HG03575 (cell line): ENCODE results near the gene UTF1.
"Not testable (repeated sequence)": the region's sequence is repeated elsewhere in the genome, so short reads cannot be mapped to it uniquely, and the experiment has no call there.

Experiments used
- ATAC-seq: cut with Tn5 transposase; IDR thresholded peaks from one replicate; pipeline ENCODE4 v1.9.1; 2021; ENCODE audit not compliant: unreplicated experiment, insufficient number of reproducible peaks, low FRiP score; ENCODE audit errors: extremely low read depth

UTF1 gene

GRCh38 chr10:133219782-133220181, 10.2 kb upstream of the UTF1 start:
- no peak for ATAC-seq

GRCh38 chr10:133221331-133221730, 8.7 kb upstream of the UTF1 start:
- no peak for ATAC-seq

- not testable (repeated sequence) for ATAC-seq
Measured at GRCh38 chr10:133221756-133222155, 8.3 kb upstream of the UTF1 start.

- ATAC-seq, result no peak
Measured at GRCh38 chr10:133224076-133224475, 5.9 kb upstream of the UTF1 start.

GRCh38 chr10:133224756-133225372, 5.2 kb upstream of the UTF1 start:
- ATAC-seq, result no peak

GRCh38 chr10:133225707-133226191, 4.3 kb upstream of the UTF1 start:
- ATAC-seq, result no peak

GRCh38 chr10:133226251-133226808, 3.7 kb upstream of the UTF1 start:
- no peak for ATAC-seq

- no peak for ATAC-seq
Measured at GRCh38 chr10:133227256-133227655, 2.8 kb upstream of the UTF1 start.

GRCh38 chr10:133229265-133230043, 563 bp upstream of the UTF1 start:
- ATAC-seq, result no peak

GRCh38 chr10:133230387-133231195, 574 bp downstream of the UTF1 start:
- no peak for ATAC-seq

GRCh38 chr10:133231244-133231945, 1.4 kb downstream of the UTF1 start:
- no peak for ATAC-seq

- ATAC-seq, result no peak
Measured at GRCh38 chr10:133231946-133232574, 2.0 kb downstream of the UTF1 start.

GRCh38 chr10:133234796-133235195, 4.8 kb downstream of the UTF1 start:
- ATAC-seq, result not testable (repeated sequence)

GRCh38 chr10:133235265-133235855, 5.3 kb downstream of the UTF1 start:
- ATAC-seq, result no peak

GRCh38 chr10:133235932-133236331, 5.9 kb downstream of the UTF1 start:
- no peak for ATAC-seq

- no peak for ATAC-seq
Measured at GRCh38 chr10:133236401-133237240, 6.6 kb downstream of the UTF1 start.

- ATAC-seq, result no peak
Measured at GRCh38 chr10:133237241-133237587, 7.2 kb downstream of the UTF1 start.
